B cell (primary cell): ENCODE data around the gene NDC80.

Experiments
- EZH2 ChIP-seq: IDR thresholded peaks from 2 replicates; pipeline ENCODE4 v1.6.1; 2012; ENCODE audit warnings: borderline replicate concordance, low read depth, mild to moderate bottlenecking, moderate library complexity, low read length; ENCODE audit not compliant: insufficient read depth, poor library complexity, severe bottlenecking
- TF ChIP-seq, protein P1 (sequence below): fragments of 200-600 bp; IDR thresholded peaks from one replicate; pipeline ENCODE4 v1.8.0; 2022; ENCODE audit warnings: antibody characterized with exemption, mild to moderate bottlenecking

DNA sequence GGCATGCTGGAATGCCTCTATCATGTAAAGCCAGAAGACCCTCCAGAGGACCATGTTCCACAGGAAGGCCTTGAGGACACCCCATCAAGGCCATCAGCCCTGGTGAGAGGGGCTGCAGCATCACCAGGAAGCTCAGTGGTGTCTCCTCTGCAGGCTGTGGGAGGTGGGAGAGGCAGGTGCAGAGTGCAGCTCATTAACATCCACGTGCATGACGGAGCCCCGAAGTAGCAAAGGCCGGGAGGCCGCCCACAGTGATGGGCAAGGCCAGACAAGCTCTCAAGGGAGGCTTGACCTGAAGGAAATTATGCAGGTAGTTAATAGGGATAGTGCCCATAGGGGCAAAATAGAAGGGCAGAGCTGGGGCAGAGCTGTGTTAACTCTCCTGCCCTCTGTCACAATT is 53.9 kb downstream of the NDC80 start:
- TF ChIP-seq, protein P1, sequence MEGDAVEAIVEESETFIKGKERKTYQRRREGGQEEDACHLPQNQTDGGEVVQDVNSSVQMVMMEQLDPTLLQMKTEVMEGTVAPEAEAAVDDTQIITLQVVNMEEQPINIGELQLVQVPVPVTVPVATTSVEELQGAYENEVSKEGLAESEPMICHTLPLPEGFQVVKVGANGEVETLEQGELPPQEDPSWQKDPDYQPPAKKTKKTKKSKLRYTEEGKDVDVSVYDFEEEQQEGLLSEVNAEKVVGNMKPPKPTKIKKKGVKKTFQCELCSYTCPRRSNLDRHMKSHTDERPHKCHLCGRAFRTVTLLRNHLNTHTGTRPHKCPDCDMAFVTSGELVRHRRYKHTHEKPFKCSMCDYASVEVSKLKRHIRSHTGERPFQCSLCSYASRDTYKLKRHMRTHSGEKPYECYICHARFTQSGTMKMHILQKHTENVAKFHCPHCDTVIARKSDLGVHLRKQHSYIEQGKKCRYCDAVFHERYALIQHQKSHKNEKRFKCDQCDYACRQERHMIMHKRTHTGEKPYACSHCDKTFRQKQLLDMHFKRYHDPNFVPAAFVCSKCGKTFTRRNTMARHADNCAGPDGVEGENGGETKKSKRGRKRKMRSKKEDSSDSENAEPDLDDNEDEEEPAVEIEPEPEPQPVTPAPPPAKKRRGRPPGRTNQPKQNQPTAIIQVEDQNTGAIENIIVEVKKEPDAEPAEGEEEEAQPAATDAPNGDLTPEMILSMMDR = no peak
- TF ChIP-seq EZH2 = no peak
